Measurements from ENCODE around the gene PROX2. TPM values are rescaled to one million over a fixed set of nuclear protein-coding genes. Genes with fewer than 3 reads are reported as not detected.

PROX2 gene
- total and polyA plus RNA-seq, 2 donors (not counting 3 experiments of a cell fraction or from before 2014, with no cell fraction given), result 0.01 TPM; not detected in 1

DNA sequence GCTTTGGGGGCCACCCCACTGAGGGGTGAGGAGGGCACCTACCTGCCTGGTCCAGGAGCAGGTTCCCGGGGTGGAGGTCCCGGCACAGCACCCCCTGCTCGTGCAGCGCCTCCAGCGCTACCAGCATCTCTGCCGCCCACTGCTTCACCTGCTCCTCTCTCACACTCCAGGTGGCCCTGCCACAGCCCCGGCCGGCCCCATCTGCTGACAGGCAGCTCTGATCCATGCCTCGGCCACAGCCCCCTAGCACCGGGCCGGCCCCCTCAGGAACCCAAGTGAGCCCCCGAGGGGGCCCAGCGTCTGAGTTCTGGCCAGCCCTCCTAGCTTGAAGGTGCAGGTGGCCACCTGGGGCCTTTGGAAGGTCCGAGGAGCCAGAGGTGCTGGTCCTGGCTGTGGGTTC is 33.6 kb upstream of the PROX2 start:
- dilution Hi-C loops (cut with MboI; ENCODE audit: extremely low pct_ligation_motif_present, low sequenced_read_pairs) (no loop called here), intact Hi-C loops (cut with micrococcal nuclease) (loop anchor here (5.0 kb wide), 1 partner anchor 302 kb away; no protein-coding TSS in a partner anchor)
- no peak for FAIRE-seq
- Histone ChIP-seq H3K9ac (replicated peaks; ENCODE audit: extremely low read depth, insufficient read depth, low read length) (no peak overlapping the region), H3K79me2 (ENCODE audit: control insufficient read depth, insufficient read depth, low read length) (no peaks in the 10 kb centered on the region), H3K4me3 (replicated peaks in 1 of 3; ENCODE audit: insufficient read depth in 1 of 3, low read depth in 1 of 3, low read length in 3 of 3) (no peak overlapping the region), H3K27me3 (ENCODE audit: control insufficient read depth in 2 of 2, insufficient read depth in 2 of 2, low read length in 2 of 2) (no peaks in the 10 kb centered on the region), H4K20me1 (replicated peaks; ENCODE audit: control insufficient read depth, extremely low read depth, insufficient read depth, low read length) (no peaks in the 10 kb centered on the region), H2AFZ (ENCODE audit: low read depth, low read length) (no peak overlapping the region), H3K9me3 (replicated peaks; ENCODE audit: control insufficient read depth, insufficient read depth, low read length) (no peaks in the 10 kb centered on the region), H3K4me2 (ENCODE audit: insufficient read depth, low read length) (no peak overlapping the region), H3K4me1 (ENCODE audit: control insufficient read depth, extremely low read depth, insufficient read depth, low read length) (peaks cover 7% of the 10 kb centered on the region), H3K36me3 (ENCODE audit: control insufficient read depth in 2 of 2, extremely low read depth in 1 of 2, insufficient read depth in 2 of 2, low read length in 2 of 2) (peaks cover 0 to 3% of the 10 kb centered on the region in 2 experiments), H3K27ac (ENCODE audit: insufficient read depth, low read depth, low read length) (no peak overlapping the region), H3K9me1 (replicated peaks; ENCODE audit: control insufficient read depth, extremely low read depth, insufficient read depth, low read length) (no peaks in the 10 kb centered on the region)
- ChIA-PET CTCF (interaction anchor here (6.0 to 7.0 kb wide), 2 partner anchors 50 to 180 kb away, joined by 67 to 468 read pairs; no protein-coding TSS in a partner anchor), POLR2A (no interaction called here)
- no peak for DNase-seq (ENCODE audit: low read depth, low spot score)
- no peak for TF ChIP-seq JUN (IDR thresholded peaks at IDR 0.05; ENCODE audit: borderline replicate concordance, insufficient read depth, insufficient read length, low read depth)
- TF ChIP-seq, protein P1, sequence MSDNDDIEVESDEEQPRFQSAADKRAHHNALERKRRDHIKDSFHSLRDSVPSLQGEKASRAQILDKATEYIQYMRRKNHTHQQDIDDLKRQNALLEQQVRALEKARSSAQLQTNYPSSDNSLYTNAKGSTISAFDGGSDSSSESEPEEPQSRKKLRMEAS (IDR thresholded peaks at IDR 0.05; ENCODE audit: insufficient read depth, insufficient read length), result no peak
- no peak for TF ChIP-seq GATA2 (IDR thresholded peaks at IDR 0.05; ENCODE audit: insufficient read depth, insufficient read length, low read depth, low read length)
- no peak for TF ChIP-seq CTCF (IDR thresholded peaks at IDR 0.05; ENCODE audit: extremely low read depth in 1 of 2, insufficient read depth in 1 of 2, low read depth in 1 of 2, low read length in 2 of 2)
- TF ChIP-seq FOS (IDR thresholded peaks at IDR 0.05; ENCODE audit: borderline replicate concordance, insufficient read depth, low read length), result no peak
- no TSS peak for BruUV-seq (replicated peaks)
